ENCODE data around the gene STOM.
A peak's percentile ranks its signal among the peaks of the same experiment; 100 is the strongest.

STOM gene

DNA sequence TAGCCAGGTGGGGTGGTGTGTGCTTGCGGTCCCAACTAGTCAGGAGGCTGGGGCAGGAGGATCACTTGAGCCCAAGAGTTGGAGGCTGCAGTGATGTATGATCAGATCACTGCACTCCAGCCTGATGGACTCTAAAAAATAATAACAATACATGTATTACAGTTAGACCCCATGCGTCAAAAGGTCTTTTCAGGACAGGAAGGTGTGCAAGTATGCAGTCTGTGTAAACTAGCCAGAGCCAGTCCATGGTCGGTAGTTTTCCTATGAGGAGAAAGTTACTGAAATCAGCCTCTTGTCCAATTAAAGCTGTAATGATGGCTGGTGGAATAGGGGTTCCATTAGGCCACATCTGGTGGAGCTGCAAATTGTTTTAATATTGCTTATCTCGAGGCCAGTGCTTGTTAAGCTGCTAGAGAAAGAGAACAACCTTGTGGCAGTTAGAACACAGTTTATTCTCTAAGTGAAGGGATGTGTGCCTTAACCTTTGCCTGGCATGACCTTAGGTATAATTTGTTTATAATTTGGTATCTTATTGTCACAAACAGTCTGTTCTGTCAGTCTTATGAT is 1.5 kb upstream of the STOM start:
- DNase-seq (ENCODE audit: low read depth), result no peak

DNA sequence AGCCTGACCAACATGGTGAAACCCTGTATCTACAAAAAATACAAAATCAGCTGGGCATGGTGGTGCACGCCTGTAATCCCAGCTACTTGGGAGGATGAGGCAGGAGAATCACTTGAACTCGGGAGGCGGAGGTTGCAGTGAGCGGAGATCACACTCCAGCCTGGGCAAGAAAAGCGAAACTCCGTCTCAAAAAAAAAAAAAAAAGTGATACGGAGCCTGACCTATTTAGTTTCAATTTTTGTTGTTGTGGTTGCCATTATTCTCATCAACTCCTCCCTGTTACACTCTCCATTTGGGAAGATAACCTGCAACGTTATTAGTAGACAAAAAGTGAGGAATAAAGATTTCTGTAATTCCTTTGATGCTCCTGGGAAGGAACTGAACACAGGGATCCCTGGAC is 1.3 kb downstream of the STOM start:
- no peak for DNase-seq (ENCODE audit: low read depth)

DNA sequence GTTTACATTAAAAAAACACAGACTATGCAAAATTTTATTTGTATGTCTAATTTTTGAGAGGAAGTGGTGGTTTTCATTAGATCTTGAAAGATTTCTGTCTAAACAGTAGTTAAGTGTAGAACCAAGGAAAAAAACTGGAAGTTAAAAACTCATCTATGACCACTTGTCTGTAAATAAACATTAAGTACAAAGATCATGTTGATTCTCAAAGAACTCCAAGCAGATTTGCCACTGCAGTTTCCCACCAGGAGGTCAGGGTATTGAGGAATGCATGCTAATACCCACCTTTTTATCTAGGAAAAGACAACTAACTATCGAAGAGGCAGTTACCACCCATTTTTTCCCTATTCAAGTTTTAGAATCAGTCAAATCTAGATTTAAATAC is 1.9 kb downstream of the STOM start:
- no peak for DNase-seq (ENCODE audit: low read depth)

DNA sequence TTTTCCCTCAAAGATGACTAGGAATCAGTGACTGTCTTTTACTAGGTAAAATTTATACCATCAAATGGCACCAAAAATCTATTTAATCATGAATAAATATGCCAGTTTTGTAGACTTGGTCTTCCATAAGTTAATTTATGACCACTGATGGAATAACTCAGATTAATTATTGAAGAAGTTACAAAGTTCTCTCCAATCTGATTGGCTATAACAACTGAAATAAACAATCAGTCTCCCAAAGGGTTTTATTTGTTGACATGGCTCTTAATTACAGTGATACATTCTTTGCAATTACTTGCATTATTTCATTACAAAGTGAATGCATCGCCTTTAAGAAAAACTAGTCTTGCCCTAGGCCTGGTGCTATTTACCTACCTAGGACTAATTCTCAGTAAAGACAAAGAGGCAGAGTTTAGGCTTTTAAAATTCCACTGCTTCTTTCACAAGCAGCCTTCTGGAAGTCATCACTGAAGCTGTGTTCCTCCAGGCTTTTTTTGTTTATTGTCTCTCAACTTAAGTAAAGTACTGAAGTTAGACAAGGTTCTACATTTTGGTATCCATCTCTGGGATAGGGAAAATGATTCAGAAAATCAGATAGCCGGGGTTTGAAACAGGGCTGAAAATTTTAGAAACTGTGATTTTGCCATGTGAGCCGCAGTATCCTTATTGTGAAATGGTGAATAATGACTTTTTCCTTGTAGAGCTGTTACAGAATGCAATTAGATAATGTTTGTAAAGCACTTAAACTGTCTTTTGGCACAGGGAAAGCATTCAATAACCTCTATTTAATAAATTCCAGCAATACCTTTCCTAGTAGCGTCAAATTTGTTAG is 2.5 kb downstream of the STOM start:
- no peak for DNase-seq (ENCODE audit: low read depth)

DNA sequence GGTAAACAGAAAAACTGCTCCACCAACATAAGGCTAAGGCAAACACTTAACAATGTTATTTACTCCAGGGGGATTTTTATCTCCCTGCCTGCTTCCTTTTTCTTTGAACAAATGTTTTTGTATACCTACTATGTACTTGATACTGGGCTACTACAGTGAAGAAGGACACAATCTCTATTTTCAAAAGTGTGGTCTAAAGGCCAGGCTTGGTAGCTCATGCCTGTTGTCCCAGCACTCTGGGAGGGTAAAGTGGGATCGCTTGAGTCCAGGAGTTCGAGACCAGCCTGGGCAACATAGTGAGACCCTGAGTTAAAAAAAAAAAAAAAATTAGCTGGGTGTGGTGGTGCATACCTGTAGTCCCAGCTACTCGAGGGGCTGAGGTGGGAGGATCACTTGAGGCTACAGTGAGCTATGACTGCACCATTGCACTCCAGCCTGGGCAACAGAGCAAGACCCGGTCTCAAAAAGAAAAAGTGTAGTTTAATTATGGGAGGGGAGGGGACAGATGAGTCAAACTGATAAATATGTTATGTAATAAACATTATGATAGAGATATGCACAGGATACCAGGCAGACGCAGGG is 3.3 kb downstream of the STOM start:
- no peak for DNase-seq (ENCODE audit: low read depth)

DNA sequence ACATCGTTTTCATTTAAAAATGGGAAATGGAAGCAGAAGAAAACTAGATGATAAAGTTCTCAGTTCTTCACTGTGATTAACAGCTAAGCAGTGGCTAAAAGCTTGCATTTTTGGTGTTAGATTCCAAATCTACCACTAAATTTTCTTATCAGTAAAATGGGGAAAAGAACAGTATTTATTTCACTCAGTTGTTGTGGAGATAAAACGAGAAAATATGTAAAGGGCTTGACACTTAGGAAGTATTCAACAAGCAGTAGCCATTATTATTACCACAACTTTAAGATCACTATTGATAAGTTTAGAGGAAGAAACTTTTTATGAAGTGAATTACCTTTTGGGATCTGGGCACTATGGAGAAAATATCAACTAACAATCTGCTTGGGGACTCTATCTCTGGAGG is 4.5 kb downstream of the STOM start:
- DNase-seq (ENCODE audit: low read depth), result no peak

DNA sequence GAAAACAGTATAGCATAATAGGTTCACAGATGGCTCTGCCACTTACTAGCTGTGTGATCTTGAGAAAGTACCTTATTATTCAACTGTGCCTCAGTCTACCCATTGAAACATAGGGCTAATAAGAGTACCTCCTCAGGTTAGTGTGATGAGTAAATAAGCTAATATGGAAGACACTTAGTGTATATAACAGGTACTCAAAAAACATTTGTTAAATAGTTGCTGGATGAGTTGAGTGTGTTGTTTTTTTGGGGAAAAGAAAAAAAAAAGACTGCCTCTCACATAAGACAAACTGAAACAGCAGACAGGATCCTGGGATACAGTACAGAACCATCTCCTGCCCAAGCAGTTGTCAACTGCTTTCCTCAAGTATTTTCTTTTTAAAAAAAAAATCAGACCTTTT is 5.2 kb downstream of the STOM start:
- DNase-seq (ENCODE audit: low read depth), result no peak

DNA sequence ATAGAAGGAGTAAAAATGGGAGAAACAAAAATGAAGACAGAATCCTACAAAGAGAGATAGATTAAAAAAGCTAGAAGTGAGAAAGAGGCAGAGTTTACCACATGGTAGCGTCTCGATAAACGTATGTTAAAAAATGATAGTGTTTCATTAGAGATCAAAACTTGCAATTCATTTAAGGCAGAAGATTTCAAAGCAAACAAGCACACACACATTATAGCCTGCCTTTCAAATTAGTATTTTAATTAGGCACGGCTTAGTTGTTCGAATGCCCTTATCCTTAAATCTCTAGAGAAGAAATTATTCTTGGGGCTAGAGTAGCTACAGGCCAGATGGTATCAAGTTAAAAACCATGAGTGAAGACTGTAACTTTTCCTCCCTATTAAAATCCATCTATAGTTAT is 6.0 kb downstream of the STOM start:
- DNase-seq (ENCODE audit: low read depth), result no peak

DNA sequence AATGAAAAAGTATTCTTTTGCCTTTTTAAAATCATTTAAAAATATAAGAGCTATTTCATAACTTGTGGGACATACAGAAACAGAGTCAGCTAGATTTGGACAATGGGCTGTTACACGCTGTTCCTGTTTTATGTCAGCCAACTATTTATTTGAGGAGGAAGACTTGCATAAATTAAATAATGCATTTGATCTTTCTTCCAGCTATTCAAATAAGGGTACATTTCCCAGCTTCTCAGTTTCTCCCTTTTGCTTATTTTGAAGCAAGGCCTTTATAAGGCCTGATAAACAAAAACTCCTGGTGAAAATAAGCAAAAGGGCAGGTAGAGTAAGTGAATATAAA is 6.5 kb downstream of the STOM start:
- no peak for DNase-seq (ENCODE audit: low read depth)

DNA sequence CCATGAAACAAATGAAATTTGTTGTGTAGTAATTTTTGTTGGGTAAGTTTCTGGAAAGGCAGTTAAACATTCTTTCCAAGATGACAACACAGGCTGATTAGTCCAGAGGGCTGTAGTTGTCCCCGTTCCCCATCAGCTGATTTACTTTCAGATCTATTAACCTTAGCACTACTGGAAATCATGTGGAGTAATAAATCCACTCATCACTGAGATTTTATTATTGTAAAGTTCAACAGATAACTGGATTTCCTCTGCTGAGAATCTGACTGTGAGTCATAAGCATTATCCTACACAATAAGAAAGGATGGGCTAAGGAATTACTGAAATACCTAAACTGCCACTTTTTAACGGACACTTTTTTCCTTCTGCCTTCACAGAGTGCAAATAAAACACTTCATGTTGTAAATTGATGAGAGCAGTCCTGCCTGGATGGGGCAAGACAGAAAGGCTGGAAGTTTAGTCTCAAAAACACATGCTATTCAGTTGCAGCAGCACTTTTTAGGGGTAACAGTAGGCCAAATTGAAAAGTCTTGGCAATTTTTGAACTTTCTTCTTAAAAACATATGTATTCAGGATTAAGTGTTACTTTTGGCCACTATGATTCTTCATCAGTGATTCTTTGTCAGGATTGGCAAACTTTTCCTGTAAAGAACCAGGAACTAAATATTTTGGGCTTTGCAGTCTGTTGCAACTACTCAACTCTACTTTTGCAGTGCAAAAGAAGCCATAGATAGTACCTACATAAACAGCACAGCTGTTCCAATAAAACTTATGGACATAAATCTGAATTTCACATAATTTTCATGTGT is 7.0 kb downstream of the STOM start:
- DNase-seq (ENCODE audit: low read depth), result peak; percentile 96

DNA sequence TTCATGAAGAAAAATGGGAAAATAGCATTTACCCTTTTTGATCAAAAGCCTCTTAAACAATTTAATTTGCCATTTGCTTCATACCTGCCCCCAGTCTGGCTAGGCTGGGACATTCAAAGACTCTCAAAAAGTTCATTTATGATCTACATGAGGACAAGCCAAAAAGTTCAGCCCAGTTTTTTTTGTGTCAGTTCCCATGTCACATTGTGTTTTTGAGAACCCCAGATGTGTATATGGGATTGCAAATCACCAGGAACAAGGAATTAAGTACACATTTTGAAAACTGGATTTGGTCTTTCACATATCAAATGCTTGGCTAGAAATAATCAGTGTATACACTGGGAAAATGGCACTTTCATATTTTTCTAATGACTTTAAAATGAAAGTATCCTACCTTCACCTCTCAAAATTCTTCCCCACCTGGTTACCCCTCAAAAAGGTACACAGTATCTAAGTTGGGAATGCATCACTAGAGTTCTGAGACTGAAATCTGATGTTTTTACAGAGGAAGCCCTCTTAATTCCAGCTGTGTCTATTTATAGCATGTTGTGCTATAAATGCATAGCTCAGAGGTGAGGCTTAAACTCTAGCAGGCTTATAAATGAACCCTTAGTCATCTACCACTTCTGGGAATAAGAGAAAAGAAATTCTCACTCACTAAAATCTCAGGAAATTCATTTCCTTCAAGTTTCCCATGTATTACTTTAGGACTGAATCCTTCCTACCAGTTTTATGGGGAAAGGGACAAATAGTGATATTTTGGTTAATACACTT is 9.3 kb downstream of the STOM start:
- peak; percentile 77 for DNase-seq (ENCODE audit: low read depth)

DNA sequence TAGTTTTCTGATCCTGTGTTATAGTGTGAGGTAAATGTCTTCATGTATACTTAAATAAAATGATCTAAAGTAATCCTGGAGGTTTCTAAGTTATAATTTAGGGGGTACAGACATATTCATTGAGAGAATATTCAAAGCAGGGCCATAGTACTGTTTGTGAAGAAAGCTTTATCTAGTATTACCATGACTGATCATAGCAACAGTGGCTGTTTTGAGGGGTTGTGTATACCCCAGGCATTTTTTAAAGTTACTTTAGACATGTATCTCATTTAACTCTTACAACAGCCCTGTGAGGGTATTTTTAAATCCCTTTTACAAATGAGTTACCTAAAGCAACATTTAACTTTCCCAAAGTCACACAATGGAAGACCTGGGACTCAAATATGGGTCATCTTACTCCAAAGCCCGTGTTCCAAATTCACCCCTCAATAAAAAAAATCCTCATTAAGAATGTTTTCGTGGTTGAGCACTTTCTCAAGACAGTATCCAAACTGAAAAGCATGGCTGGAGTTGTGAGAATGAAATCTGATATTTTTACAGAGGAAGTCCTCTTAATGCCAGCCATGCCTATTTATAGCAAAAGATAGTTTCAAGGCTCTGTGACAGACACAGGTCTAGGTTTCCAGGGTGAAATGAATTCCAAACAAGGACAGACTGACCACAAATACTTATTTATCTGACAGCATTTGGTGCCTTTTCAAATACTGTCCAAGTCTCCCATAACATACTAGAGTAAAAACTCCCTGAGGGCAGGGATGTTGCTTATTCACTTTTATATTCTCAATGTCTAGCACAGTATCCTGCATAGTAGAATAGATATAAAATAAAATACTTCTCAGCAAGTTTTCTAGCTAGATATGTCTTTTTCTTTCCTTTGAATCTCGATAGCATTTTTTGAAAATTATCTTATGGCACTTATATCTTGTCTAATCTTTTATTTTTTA is 10.4 kb downstream of the STOM start:
- DNase-seq (ENCODE audit: low read depth), result no peak

DNA sequence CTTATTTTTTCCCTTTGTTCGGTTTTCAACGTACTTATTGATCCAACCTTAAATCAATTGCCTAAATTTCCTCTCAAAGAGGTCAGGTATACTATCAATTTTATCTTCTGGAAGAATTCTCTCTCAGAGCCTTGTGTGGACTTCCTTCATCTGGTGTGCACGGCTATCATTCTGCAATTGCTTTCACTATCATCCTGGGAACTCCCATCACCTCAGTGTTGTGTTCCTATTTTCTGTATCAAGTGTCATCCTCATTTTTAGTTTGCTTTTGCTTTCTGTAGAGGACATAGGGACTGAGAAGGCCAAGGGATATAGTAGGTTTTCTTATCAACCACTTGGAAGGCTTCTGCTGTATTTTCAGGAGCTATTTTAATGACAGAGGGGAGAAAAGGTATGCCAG is 11.3 kb downstream of the STOM start:
- no peak for DNase-seq (ENCODE audit: low read depth)

DNA sequence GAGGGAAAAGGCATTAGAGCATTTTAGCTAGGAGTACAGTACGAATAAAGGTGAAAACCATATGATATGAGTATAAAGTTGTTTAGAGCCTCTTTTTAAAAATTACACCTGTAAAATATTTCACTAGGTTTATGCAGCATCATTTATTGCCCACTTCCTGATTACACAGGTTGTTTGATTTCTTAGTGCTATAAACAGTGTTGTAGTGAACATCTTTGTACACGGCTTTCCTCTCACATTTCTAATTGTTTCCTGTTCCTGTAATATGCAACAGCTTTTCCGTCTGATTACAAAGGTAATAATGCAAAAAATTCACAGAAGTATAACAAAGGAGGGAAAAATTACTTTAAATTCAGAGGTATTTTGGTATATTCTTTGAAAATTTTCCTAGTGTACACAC is 13.0 kb downstream of the STOM start:
- DNase-seq (ENCODE audit: low read depth), result no peak

DNA sequence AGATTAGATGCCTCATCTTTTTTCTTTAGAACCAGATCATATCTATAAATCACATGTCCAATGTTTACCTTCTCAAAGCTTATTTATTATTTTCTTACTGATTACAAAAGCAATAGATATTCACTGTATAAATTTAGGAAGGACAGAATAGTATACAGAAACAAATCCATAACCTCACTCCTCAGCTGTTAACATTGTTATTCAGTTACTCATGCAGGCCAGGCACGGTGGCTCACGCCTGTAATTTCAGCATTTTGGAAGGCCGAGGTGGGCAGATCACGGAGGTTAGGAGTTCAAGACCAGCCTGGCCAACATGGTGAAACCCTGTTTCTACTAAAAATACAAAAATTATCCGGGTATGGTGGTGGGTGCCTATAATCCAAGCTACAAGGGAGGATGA is 15.3 kb downstream of the STOM start:
- DNase-seq (ENCODE audit: low read depth), result no peak

DNA sequence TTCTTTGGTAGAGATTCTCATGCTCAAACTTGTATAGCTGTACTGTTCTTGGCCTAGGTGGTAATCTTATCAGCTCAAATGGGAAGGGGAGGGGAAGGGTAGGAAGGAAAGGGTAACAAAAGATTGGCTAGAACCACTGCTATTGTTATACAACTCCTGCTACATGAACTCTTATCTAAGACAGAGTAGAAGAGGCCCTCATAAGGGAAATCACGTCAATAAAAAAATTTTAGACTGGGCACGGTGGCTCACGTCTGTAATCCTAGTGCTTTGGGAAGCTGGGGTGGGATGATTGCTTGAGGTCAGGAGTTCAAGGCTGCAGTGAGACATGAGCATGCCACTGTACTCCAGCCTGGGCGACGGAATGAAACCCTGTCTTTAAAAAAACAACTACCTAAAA is 15.9 kb downstream of the STOM start:
- no peak for DNase-seq (ENCODE audit: low read depth)

DNA sequence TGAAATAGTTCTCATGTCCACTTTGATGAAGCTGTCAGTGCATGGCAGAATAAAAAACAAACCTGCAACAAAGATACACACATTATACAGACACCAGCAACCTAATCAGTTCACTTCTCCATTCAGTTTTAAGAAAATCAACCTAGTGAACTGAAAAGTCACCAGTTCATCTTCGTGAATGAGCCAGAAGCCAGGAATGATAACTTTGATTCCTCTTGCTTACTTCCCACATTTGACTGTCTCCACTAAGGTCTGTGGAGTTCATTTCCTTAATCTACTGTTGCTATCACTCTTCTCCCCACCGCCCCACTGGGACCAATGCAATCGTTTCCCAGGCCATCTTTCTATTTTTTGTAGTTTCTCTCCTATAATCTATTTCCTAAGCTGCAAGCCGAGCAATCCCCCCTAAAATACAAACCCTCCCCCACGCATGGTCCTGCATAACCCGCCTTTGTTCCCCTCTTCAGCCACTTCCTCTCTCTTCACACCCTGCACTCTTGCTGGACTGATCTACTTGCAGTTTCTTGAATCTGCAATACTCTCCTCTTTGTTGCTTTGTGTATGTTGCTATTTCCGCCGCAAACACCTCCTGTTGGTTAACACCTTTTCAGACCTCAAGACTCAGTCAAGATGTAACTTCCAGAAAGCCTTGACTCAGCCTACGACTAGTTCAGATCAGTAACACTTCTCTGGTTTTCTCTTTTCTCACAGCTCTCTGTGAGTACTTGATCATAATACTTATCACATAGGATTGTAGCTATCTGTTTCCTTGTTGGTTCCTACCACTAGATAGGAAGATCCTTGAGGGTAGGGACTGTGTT is 16.6 kb downstream of the STOM start:
- DNase-seq (ENCODE audit: low read depth), result no peak

DNA sequence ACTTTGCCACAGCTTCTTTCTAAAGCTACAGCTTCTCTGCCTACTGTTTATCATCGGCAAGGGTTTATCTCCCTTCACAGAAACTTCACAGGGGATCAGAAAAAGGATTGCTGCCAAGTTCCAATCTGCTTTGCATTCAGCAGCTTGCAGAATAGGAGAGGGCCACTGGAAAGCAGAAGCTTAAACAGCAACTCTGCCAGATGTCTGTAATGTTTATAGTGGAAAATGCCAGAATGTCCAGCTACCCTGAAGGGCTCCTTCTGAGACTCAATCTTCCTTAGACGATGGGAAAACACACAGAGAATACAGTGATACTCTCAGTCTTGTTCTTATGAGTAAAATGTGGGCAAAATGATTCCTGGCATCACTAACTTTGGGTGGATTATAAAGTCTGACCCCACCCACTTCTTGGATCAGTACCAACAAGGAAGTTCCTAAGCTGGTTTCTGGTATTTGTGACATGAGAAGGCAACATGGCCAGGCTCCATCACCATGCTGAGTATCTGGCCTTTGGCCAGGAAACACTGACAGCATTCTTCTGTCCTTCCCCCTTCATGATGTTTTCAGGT is 19.0 kb downstream of the STOM start:
- peak; percentile 92 for DNase-seq (ENCODE audit: low read depth)

DNA sequence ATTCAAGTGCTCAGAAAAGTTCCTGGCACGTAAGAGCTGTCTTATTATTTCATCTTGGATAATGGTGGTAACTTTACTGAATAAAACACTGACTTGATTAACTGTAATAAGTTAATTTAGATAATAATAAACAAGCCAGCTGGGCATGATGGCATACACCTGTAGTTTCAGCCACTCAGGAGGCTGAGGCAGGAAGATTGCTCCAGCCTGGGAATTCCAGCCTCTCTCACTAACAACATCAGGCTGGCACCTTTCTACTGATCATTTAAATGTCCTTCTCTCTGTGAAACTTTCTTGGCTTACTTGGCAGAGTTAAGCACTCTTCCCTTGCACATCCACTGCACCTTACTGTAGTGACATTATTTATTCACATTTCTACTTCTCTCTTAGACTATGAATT is 20.0 kb downstream of the STOM start:
- DNase-seq (ENCODE audit: low read depth), result no peak

DNA sequence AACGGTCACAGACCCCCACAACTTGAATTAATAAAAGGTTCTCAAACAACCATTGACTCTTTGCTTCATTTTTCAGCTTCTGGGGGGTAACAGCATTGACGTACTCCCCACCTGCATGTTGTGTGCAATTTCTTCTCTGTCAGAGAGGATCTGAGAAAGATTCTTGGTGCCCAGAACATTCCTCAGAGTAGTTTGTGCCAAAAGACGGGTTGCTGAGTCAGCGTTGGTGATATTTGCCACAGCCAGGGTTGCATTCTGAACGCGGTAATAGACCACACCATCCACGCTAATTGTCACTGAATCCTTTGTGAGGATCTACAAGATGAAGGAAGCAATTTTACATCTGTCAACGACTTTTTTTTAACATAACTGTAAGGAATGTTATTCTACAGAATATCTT is 21.0 kb downstream of the STOM start:
- no peak for DNase-seq (ENCODE audit: low read depth)
